Esophagus squamous epithelium (tissue), 5 donors: ENCODE data around the gene MYLK3. TPM values are rescaled to one million over a fixed set of nuclear protein-coding genes. Genes with fewer than 3 reads are reported as not detected.

Experiments used
- DNase-seq: peaks from one replicate; lab custom pipeline; 2025; lab: John Stamatoyannopoulos, UW
- H3K27ac ChIP-seq, 4 donors: fragments of 200-600 bp; sonication (generic); one replicate each; pipeline ENCODE4 v1.5.1; 2016 to 2019; ENCODE audit warnings: mild to moderate bottlenecking in 1 of 4
- H3K27me3 ChIP-seq, 4 donors: fragments of 200-600 bp; sonication (generic); 1 replicate in 3 of 4; 2 replicates in 1 of 4; pipeline versions ENCODE4 v1.5.1 to v1.6.0; 2017 to 2021; ENCODE audit warnings: antibody characterized with exemption in 1 of 4
- H3K36me3 ChIP-seq, 3 donors: fragments of 200-600 bp; sonication (generic); one replicate each; pipeline ENCODE4 v1.5.1; 2016 to 2019
- H3K4me1 ChIP-seq, 3 donors: fragments of 200-600 bp; sonication (generic); one replicate each; pipeline ENCODE4 v1.5.1; 2017 to 2019
- H3K4me3 ChIP-seq, 4 donors: fragments of 200-600 bp; sonication (generic); 1 replicate in 3 of 4; 2 replicates in 1 of 4; pipeline ENCODE4 v1.5.1; 2016 to 2019; ENCODE audit warnings: mild to moderate bottlenecking in 2 of 4, moderate library complexity in 1 of 4
- H3K9me3 ChIP-seq, 3 donors: fragments of 200-600 bp; sonication (generic); one replicate each; pipeline ENCODE4 v1.5.1; 2016 to 2019
- CTCF ChIP-seq, 6 experiments: fragments of 450-650 bp in 4 of 6; fragments of 200-600 bp in 2 of 6; sonication (generic) in 2 of 6; IDR thresholded peaks; one replicate each; pipeline ENCODE4 v1.5.1; 2016 to 2019; ENCODE audit warnings: antibody characterized with exemption in 6 of 6, mild to moderate bottlenecking in 4 of 6, moderate library complexity in 4 of 6
- POLR2A ChIP-seq, 4 donors: fragments of 450-650 bp; IDR thresholded peaks; one replicate each; pipeline ENCODE4 v1.6.1; 2017; ENCODE audit warnings: antibody characterized with exemption in 4 of 4, mild to moderate bottlenecking in 4 of 4, moderate library complexity in 3 of 4
- WGBS, 2 donors: methylation state at CpG; one replicate each; pipeline ENCODE4 v1.1.5; 2018; 5-methylcytosine and 5-hydroxymethylcytosine counted together
- intact Hi-C: fragments of 100-400 bp; cut with DNase I; formaldehyde crosslinking; loops from one replicate; pipeline ENCODE4 v1.15.0; 2022
- total RNA-seq, 4 donors: library from RNA; depleted of rRNA; stranded (reverse); fragments of >200 nt; gene quantifications; one replicate each; pipeline ENCODE4 v1.1.0, GENCODE V29; 2016
- donor health status: DM: yes; HTN: yes; CAD: no.

Gene MYLK3
- total RNA-seq, 4 donors from 2014 or later, result 0.03 to 0.19 (median 0.08) TPM; not detected in 1

GRCh38 chr16:46775214-46775613, 27.1 kb upstream of the MYLK3 start:
- intact Hi-C loops, result no loop called here
- Histone ChIP-seq H3K27ac (no peak overlapping the region), H3K4me3 (no peak overlapping the region), H3K27me3 (no peaks in the 10 kb centered on the region), H3K4me1 (no peaks in the 10 kb centered on the region), H3K9me3 (no peaks in the 10 kb centered on the region), H3K36me3 (no peaks in the 10 kb centered on the region)
- TF ChIP-seq CTCF (IDR thresholded peaks at IDR 0.05) (no peak), POLR2A (IDR thresholded peaks at IDR 0.05) (no peak)
- 78 to 84% methylated on average over 4 of the region's 4 CpGs for WGBS, 2 donors
- no peak for DNase-seq

GRCh38 chr16:46774743-46775177, 26.6 kb upstream of the MYLK3 start:
- no peaks in the 10 kb centered on the region for H3K9me3 ChIP-seq
- no peak for DNase-seq
- no peak overlapping the region for H3K27ac ChIP-seq
- no peak overlapping the region for H3K4me3 ChIP-seq
- no peaks in the 10 kb centered on the region for H3K27me3 ChIP-seq
- TF ChIP-seq CTCF (IDR thresholded peaks at IDR 0.05) (no peak), POLR2A (IDR thresholded peaks at IDR 0.05) (no peak)
- no peaks in the 10 kb centered on the region for H3K4me1 ChIP-seq
- H3K36me3 ChIP-seq, result no peaks in the 10 kb centered on the region
- WGBS, 2 donors, result 70 to 71% methylated on average over 3 of the region's 3 CpGs
- intact Hi-C loops, result no loop called here

- DNase-seq, result no peak
- Histone ChIP-seq H3K9me3 (no peaks in the 10 kb centered on the region), H3K4me3 (no peak overlapping the region), H3K36me3 (no peaks in the 10 kb centered on the region), H3K27ac (no peak overlapping the region), H3K4me1 (no peaks in the 10 kb centered on the region), H3K27me3 (no peaks in the 10 kb centered on the region)
- TF ChIP-seq POLR2A (IDR thresholded peaks at IDR 0.05) (no peak), CTCF (IDR thresholded peaks at IDR 0.05) (no peak)
- 83 to 85% methylated on average over 4 of the region's 4 CpGs for WGBS, 2 donors
- intact Hi-C loops, result no loop called here
These were observed 24.3 kb upstream of the MYLK3 start for GRCh38 chr16:46772463-46772862.

- Histone ChIP-seq H3K27ac (no peak overlapping the region), H3K9me3 (no peaks in the 10 kb centered on the region), H3K27me3 (no peaks in the 10 kb centered on the region), H3K4me3 (no peak overlapping the region), H3K4me1 (no peaks in the 10 kb centered on the region), H3K36me3 (no peaks in the 10 kb centered on the region)
- WGBS, 2 donors, result 65% methylated on average over 8 of the region's 8 CpGs
- intact Hi-C loops, result no loop called here
- TF ChIP-seq POLR2A (IDR thresholded peaks at IDR 0.05) (no peak), CTCF (IDR thresholded peaks at IDR 0.05) (no peak)
- no peak for DNase-seq
These were observed 20.7 kb upstream of the MYLK3 start for GRCh38 chr16:46768809-46769208.

DNA sequence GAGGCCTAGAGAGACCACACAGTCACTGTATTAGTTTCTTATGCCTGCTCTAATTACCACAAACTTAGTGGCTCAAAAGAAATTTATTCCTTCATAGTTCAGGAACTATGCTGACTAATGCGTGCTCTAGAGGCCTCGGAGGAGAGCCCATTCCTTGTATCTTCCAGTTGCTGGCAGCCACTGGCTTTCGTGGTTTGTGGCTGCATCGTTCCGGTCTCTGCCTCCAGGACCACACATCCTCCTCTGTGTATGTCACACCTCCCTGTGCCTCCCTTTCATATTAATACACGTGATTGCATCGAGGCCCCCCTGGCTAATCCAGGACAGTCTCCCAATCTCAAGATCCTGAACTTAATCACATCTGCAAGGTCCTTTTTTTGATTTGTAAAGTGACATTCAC, 16.9 kb upstream of the MYLK3 start:
- intact Hi-C loops, result no loop called here
- H3K9me3 ChIP-seq, result no peaks in the 10 kb centered on the region
- 67 to 74% methylated on average over 7 of the region's 7 CpGs for WGBS, 2 donors
- no peak overlapping the region for H3K4me3 ChIP-seq
- H3K36me3 ChIP-seq, result no peaks in the 10 kb centered on the region
- peaks cover 0 to 4% (median 0%) of the 10 kb centered on the region in 3 donors for H3K4me1 ChIP-seq
- H3K27me3 ChIP-seq, result peaks cover 0 to 3% (median 0%) of the 10 kb centered on the region in 4 donors
- no peak overlapping the region for H3K27ac ChIP-seq
- no peak for TF ChIP-seq CTCF (IDR thresholded peaks at IDR 0.05)
- TF ChIP-seq POLR2A (IDR thresholded peaks at IDR 0.05), result no peak
- no peak for DNase-seq
